Glutamatergic neuron (in vitro differentiated cells): ENCODE results near the gene TSGA10IP. TPM values are rescaled to one million over a fixed set of nuclear protein-coding genes. Genes with fewer than 3 reads are reported as not detected.

Source experiments
- DNase-seq: peaks from one replicate; pipeline ENCODE4 v3.0.0; 2022
- H3K27ac Mint-ChIP-seq: one replicate; pipeline ENCODE4 v1.8.0; 2020; ENCODE audit warnings: mild to moderate bottlenecking, mixed read lengths, inconsistent platforms; ENCODE audit not compliant: unreplicated experiment
- H3K27me3 Mint-ChIP-seq: one replicate; pipeline ENCODE4 v1.8.0; 2020; ENCODE audit warnings: mild to moderate bottlenecking, moderate library complexity, mixed read lengths, inconsistent platforms; ENCODE audit not compliant: unreplicated experiment
- H3K36me3 Mint-ChIP-seq: one replicate; pipeline ENCODE4 v1.8.0; 2020; ENCODE audit warnings: mild to moderate bottlenecking, mixed read lengths, inconsistent platforms; ENCODE audit not compliant: unreplicated experiment
- H3K4me1 Mint-ChIP-seq: one replicate; pipeline ENCODE4 v1.8.0; 2020; ENCODE audit warnings: mild to moderate bottlenecking, low read depth, mixed read lengths, inconsistent platforms; ENCODE audit not compliant: unreplicated experiment
- H3K4me3 Mint-ChIP-seq: one replicate; pipeline ENCODE4 v1.8.0; 2020; ENCODE audit warnings: mild to moderate bottlenecking, mixed read lengths, inconsistent platforms; ENCODE audit not compliant: unreplicated experiment
- H3K9me3 Mint-ChIP-seq: one replicate; pipeline ENCODE4 v1.8.0; 2020; ENCODE audit warnings: mild to moderate bottlenecking, moderate library complexity, mixed read lengths, inconsistent platforms; ENCODE audit not compliant: unreplicated experiment
- total RNA-seq: library from RNA; stranded (reverse); fragmentation: NEBNext Ultra II Directional; extraction: Animal tissue kit (Norgen Biotek cat#: 25700); gene quantifications from one replicate; pipeline ENCODE4 v1.2.1, GENCODE V29; 2021; ENCODE audit not compliant: unreplicated experiment
- TF ChIP-seq, protein P1 (sequence below): fragments of 200-600 bp; sonication (generic); IDR thresholded peaks from one replicate; pipeline ENCODE4 v1.5.0; 2021; ENCODE audit not compliant: partially characterized antibody, unreplicated experiment

The TSGA10IP gene
- total RNA-seq, 1 donor from 2014 or later = not detected

DNA sequence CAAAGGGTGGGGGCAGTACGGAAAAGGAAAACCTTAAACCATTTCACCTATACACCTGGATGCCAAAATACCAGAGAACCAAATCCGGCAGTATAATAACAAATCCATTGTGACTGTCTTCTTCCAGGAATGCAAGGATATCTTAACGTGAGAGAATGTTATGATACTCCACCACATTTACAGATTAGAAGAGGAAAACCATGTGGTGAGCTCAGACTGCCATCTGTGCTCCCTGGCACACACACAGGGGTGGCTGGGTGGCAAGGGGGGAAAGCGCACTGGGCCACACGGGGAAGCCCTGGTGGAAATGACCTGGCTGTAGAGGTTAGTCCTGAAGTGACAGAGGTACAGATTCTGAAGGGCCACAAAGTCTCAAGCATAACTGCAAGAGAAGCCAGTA lies 46.8 kb downstream of the TSGA10IP start:
- no peaks in the 10 kb centered on the region for H3K27me3 Mint-ChIP-seq
- H3K4me3 Mint-ChIP-seq = no peak overlapping the region
- no peak overlapping the region for H3K27ac Mint-ChIP-seq
- no peak for DNase-seq
- no peaks in the 10 kb centered on the region for H3K9me3 Mint-ChIP-seq
- H3K4me1 Mint-ChIP-seq = no peaks in the 10 kb centered on the region
- H3K36me3 Mint-ChIP-seq = no peaks in the 10 kb centered on the region
- TF ChIP-seq, protein P1, sequence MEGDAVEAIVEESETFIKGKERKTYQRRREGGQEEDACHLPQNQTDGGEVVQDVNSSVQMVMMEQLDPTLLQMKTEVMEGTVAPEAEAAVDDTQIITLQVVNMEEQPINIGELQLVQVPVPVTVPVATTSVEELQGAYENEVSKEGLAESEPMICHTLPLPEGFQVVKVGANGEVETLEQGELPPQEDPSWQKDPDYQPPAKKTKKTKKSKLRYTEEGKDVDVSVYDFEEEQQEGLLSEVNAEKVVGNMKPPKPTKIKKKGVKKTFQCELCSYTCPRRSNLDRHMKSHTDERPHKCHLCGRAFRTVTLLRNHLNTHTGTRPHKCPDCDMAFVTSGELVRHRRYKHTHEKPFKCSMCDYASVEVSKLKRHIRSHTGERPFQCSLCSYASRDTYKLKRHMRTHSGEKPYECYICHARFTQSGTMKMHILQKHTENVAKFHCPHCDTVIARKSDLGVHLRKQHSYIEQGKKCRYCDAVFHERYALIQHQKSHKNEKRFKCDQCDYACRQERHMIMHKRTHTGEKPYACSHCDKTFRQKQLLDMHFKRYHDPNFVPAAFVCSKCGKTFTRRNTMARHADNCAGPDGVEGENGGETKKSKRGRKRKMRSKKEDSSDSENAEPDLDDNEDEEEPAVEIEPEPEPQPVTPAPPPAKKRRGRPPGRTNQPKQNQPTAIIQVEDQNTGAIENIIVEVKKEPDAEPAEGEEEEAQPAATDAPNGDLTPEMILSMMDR = no peak

DNA sequence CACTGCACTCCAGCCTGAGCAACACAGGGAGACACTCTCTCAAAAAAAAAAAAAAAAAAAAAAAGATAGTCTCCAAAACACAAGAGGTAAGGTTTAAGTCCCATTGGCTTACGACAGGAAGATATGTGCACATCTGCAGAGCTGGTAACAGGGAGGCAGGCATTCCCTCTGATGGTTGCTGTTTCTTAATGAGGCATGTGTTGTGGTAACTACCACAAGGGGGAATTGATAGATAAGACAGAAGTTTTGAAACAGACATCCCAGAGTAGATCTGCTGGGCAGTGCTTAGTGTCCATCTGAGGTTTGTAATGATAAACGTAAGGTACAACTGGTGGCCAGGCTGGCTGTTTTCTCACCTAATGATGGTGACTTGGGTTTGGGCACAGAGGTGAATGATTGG lies 52.0 kb downstream of the TSGA10IP start:
- Mint-ChIP-seq H3K27ac (no peak overlapping the region), H3K27me3 (peaks cover 8% of the 10 kb centered on the region), H3K36me3 (no peaks in the 10 kb centered on the region), H3K4me3 (no peak overlapping the region), H3K9me3 (no peaks in the 10 kb centered on the region), H3K4me1 (peaks cover 4% of the 10 kb centered on the region)
- TF ChIP-seq, protein P1 = no peak
- no peak for DNase-seq

DNA sequence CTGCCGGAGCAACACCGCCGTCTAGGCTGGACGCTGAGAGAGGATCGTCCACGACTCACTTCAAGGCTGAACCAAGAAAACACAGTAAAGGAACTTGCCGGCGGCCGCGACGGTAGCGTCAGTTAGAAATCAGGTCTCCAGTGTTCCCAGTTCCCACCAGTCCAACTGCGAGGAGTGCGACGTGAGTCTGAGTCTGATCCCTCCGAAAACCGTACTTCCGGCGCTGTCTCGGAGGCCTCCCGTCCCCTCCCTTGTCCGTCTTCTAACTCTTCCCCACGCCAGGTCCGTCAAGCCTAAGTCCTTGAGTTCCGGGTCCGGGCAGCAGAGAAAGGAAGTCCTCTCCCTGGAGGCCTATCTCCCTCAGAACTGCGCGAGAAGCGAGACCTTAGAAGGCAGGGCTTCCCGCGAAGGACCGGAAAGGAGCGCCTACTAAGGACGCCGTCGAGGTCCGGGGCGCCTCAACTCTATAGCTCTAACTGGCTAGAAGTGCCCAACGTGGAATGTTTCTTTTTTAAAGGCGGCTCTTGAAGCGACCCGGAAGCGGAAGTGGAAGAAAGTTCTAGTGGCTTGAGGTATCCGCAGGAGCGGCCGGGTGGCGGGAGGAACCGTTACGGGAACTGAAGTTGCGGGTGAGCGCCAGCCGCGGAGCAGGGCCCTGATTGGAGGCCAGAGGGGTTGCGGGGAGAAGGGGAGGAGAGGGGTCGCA lies 56.8 kb downstream of the TSGA10IP start, which contains the start of the genes BANF1 and EIF1AD:
Gene BANF1, plus strand, starts transcription at position 562 of the 706 bp plus-strand sequence. CDS start 748 bp downstream, outside the sequence.
Gene EIF1AD, minus strand, starts transcription at position 216 of the 706 bp plus-strand sequence. CDS start 1,768 bp downstream, outside the sequence.
- Mint-ChIP-seq H3K4me3 (peak within 1 kb of the TSS; percentile 99), H3K27ac (peak within 1 kb of the TSS; percentile 98), H3K27me3 (peaks cover 8% of the 10 kb centered on the region), H3K36me3 (no peaks in the 10 kb centered on the region), H3K9me3 (peaks cover 2% of the 10 kb centered on the region), H3K4me1 (peaks cover 11% of the 10 kb centered on the region)
- peak; percentile 89 for DNase-seq
- TF ChIP-seq, protein P1 = no peak

DNA sequence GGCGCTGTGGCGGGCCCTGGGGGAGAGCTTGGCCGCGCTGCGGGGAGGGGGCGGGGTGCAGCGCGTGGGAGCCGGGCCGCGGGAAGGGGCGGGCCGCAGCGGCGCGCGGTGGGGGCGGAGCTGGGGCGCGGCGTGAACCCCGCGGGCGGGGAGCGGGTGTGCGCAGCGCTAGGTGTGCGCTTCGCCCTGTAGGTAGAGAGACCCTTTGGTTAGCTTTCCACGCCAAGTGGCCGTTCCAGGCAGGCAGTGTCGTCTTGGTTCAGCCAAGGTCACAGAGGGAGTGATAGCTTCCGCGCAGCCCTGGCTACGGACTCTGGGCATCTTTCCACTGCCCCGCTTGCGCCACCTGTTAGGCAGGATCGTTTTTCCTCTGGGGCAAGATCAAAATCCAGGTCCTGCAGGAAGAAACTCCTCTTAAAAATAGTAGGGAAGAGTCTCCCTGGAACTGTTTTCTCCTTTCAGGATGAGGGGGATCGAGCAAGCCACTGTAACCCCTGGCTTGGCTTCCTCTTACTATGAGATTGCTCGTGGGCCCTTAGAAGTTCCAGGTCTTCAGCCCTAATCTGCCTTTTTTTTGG lies 57.5 kb downstream of the TSGA10IP start:
- TF ChIP-seq, protein P1 = no peak
- H3K4me3 Mint-ChIP-seq = peak overlapping the region; percentile 99
- peaks cover 2% of the 10 kb centered on the region for H3K9me3 Mint-ChIP-seq
- no peak for DNase-seq
- H3K36me3 Mint-ChIP-seq = no peaks in the 10 kb centered on the region
- H3K27me3 Mint-ChIP-seq = peaks cover 8% of the 10 kb centered on the region
- H3K27ac Mint-ChIP-seq = no peak overlapping the region
- H3K4me1 Mint-ChIP-seq = peaks cover 11% of the 10 kb centered on the region

DNA sequence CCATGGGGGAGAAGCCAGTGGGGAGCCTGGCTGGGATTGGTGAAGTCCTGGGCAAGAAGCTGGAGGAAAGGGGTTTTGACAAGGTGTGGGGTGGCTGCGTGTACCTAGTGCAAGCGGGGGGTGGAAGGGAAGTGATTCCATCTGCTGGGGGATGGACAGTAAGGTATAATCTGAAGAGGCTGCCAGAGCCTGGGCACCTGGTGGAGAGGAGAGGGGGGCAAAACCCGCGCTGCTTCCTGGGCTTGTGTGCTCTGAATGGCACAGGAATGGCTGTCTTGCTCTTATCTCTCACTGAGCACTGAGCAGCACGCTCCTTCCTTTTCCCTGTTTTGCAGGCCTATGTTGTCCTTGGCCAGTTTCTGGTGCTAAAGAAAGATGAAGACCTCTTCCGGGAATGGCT lies 58.0 kb downstream of the TSGA10IP start:
- peaks cover 11% of the 10 kb centered on the region for H3K4me1 Mint-ChIP-seq
- no peak for DNase-seq
- TF ChIP-seq, protein P1 = no peak
- H3K36me3 Mint-ChIP-seq = no peaks in the 10 kb centered on the region
- peak overlapping the region; percentile 92 for H3K4me3 Mint-ChIP-seq
- H3K27me3 Mint-ChIP-seq = peaks cover 8% of the 10 kb centered on the region
- H3K27ac Mint-ChIP-seq = no peak overlapping the region
- peaks cover 2% of the 10 kb centered on the region for H3K9me3 Mint-ChIP-seq
